HCT116 (cell line): Measurements from ENCODE around the gene PROM2. TPM values are rescaled to one million over a fixed set of nuclear protein-coding genes. Genes with fewer than 3 reads are reported as not detected.

Experiments
- ATAC-seq: fragments of 200-7000 bp; cut with Tn5 transposase; 2 replicates; pipeline ENCODE4 v1.9.1; 2020; ENCODE audit warnings: mild to moderate bottlenecking, moderate library complexity
- BruUV-seq: library from RNA; stranded (reverse); fragments of 400-500 nt; replicated peaks from 2 replicates; lab custom pipeline; 2021; lab: Mats Ljungman, UMichigan
- CTCF ChIA-PET: fragments of 300-600 bp; sonication (Branson Sonifier 250); formaldehyde crosslinking; loops from one replicate; lab custom pipeline; 2021; ENCODE audit warnings: antibody characterized with exemption; lab: Charles Lee
- POLR2A ChIA-PET: fragments of 300-600, 350-600 bp; sonication (Branson Sonifier 250); formaldehyde crosslinking; loops from one replicate; lab custom pipeline; 2021; ENCODE audit warnings: antibody characterized with exemption; lab: Charles Lee
- RAD21 ChIA-PET, 2 experiments: fragments of 300-600 bp; sonication (Branson Sonifier 250); formaldehyde crosslinking; loops; one replicate each; lab custom pipeline; 2023; ENCODE audit warnings: low total read pairs in 2 of 2; ENCODE audit not compliant: uncharacterized antibody in 2 of 2, unreplicated experiment in 2 of 2, low non-redundant PET in 1 of 2; lab: Charles Lee
- DNase-seq: peaks from one replicate; pipeline ENCODE4 v3.0.0-alpha.2; 2010; ENCODE audit warnings: low read depth, low spot score
- H2AFZ ChIP-seq: fragments of 200-600 bp; shearing (Covaris generic), sonication (generic); 2 replicates; pipeline ENCODE4 v1.6.1; 2017; ENCODE audit warnings: low read depth, mixed run types, mixed read lengths, antibody characterized with exemption, low read length; ENCODE audit not compliant: poor library complexity, severe bottlenecking
- H3K27ac ChIP-seq: 2 replicates; pipeline ENCODE4 v1.5.1; 2012; ENCODE audit warnings: low read depth, low read length
- H3K27me3 ChIP-seq: fragments of 200-600 bp; sonication (generic); 2 replicates; pipeline ENCODE4 v1.6.1; 2016; ENCODE audit warnings: mixed run types, low read length, mixed read lengths; ENCODE audit not compliant: insufficient read depth
- H3K36me3 ChIP-seq, 2 experiments: fragments of 200-500 bp in 1 of 2; fragments of 200-600 bp in 1 of 2; sonication (Bioruptor generic) in 1 of 2; sonication (generic) in 1 of 2; 2 replicates each; pipeline versions ENCODE4 v1.5.1 to v1.6.1; 2014 to 2016; ENCODE audit warnings: low read length in 2 of 2, inconsistent platforms in 1 of 2, mixed read lengths in 1 of 2, mixed run types in 1 of 2; ENCODE audit not compliant: insufficient read depth in 2 of 2, control insufficient read depth in 1 of 2
- H3K4me1 ChIP-seq, 2 experiments: fragments of 200-600 bp in 1 of 2; sonication (generic) in 1 of 2; 2 replicates each; pipeline versions ENCODE4 v1.5.1 to v1.6.1; 2012 to 2017; ENCODE audit warnings: low read length in 2 of 2, inconsistent platforms in 1 of 2, mild to moderate bottlenecking in 1 of 2, mixed read lengths in 1 of 2, mixed run types in 1 of 2, moderate library complexity in 1 of 2; ENCODE audit not compliant: insufficient read depth in 2 of 2, control insufficient read depth in 1 of 2
- H3K4me2 ChIP-seq: fragments of 200-600 bp; sonication (generic); 2 replicates; pipeline ENCODE4 v1.6.1; 2017; ENCODE audit warnings: mixed run types, low read length, mixed read lengths
- H3K4me3 ChIP-seq, 2 experiments: fragments of 200-600 bp in 1 of 2; sonication (generic) in 1 of 2; replicated peaks in 1 of 2; 2 replicates each; pipeline ENCODE4 v1.5.1; 2011 to 2016; ENCODE audit warnings: low read length in 2 of 2, control low read depth in 1 of 2, low read depth in 1 of 2, mild to moderate bottlenecking in 1 of 2, mixed read lengths in 1 of 2, mixed run types in 1 of 2
- H3K79me2 ChIP-seq: fragments of 200-600 bp; sonication (generic); 2 replicates; pipeline ENCODE4 v1.6.1; 2017; ENCODE audit warnings: mild to moderate bottlenecking, mixed run types, low read length, moderate library complexity, mixed read lengths; ENCODE audit not compliant: insufficient read depth
- H3K9ac ChIP-seq: fragments of 200-600 bp; sonication (generic); 2 replicates; pipeline ENCODE4 v1.6.1; 2016; ENCODE audit warnings: low read length, mixed read lengths
- H3K9me2 ChIP-seq: fragments of 200-600 bp; sonication (generic), shearing (Covaris generic); 2 replicates; pipeline ENCODE4 v1.6.1; 2017; ENCODE audit warnings: mixed run types, mild to moderate bottlenecking, moderate library complexity; ENCODE audit not compliant: insufficient read depth
- H3K9me3 ChIP-seq, 2 experiments: fragments of 200-500 bp in 1 of 2; fragments of 200-600 bp in 1 of 2; sonication (Bioruptor generic) in 1 of 2; sonication (generic) in 1 of 2; 2 replicates each; pipeline ENCODE4 v1.6.1; 2014 to 2017; ENCODE audit warnings: low read length in 2 of 2, mixed read lengths in 2 of 2, inconsistent platforms in 1 of 2, low read depth in 1 of 2, mild to moderate bottlenecking in 1 of 2, mixed run types in 1 of 2, moderate library complexity in 1 of 2; ENCODE audit not compliant: control insufficient read depth in 1 of 2, insufficient read depth in 1 of 2
- H4K20me1 ChIP-seq: fragments of 200-600 bp; sonication (generic), shearing (Covaris generic); 2 replicates; pipeline ENCODE4 v1.6.1; 2017; ENCODE audit warnings: mixed run types, mild to moderate bottlenecking, moderate library complexity; ENCODE audit not compliant: insufficient read depth
- CEBPB ChIP-seq: IDR thresholded peaks from 2 replicates; pipeline ENCODE4 v1.6.1; 2012; ENCODE audit warnings: low read depth
- ELF1 ChIP-seq: IDR thresholded peaks from 2 replicates; pipeline ENCODE4 v1.6.1; 2012; ENCODE audit warnings: low read depth, borderline replicate concordance
- EZH2phosphoT487 ChIP-seq: fragments of 200-600 bp; IDR thresholded peaks from 2 replicates; pipeline ENCODE4 v1.6.1; 2018; ENCODE audit warnings: antibody characterized with exemption, borderline replicate concordance
- FOSL1 ChIP-seq: IDR thresholded peaks from 2 replicates; pipeline ENCODE4 v1.6.1; 2012; ENCODE audit warnings: low read depth
- POLR2A ChIP-seq: IDR thresholded peaks from 2 replicates; pipeline ENCODE4 v1.7.0; 2011; ENCODE audit warnings: borderline replicate concordance; ENCODE audit not compliant: insufficient read depth, insufficient read length; ENCODE audit errors: extremely low read depth
- POLR2AphosphoS5 ChIP-seq: IDR thresholded peaks from 2 replicates; pipeline ENCODE4 v1.6.1; 2011; ENCODE audit warnings: mild to moderate bottlenecking, low read depth, low read length, moderate library complexity
- TCF7L2 ChIP-seq: IDR thresholded peaks from 2 replicates; pipeline ENCODE4 v1.7.0; 2011; ENCODE audit warnings: borderline replicate concordance, inconsistent platforms; ENCODE audit not compliant: insufficient read depth, insufficient read length; ENCODE audit errors: extremely low read depth
- YY1 ChIP-seq: IDR thresholded peaks from 2 replicates; pipeline ENCODE4 v1.6.1; 2011; ENCODE audit warnings: low read length, low read depth, moderate library complexity, mild to moderate bottlenecking; ENCODE audit not compliant: insufficient replicate concordance; ENCODE audit errors: extremely low read depth
- ZNF274 ChIP-seq: fragments of 200-500 bp; sonication (Bioruptor generic); IDR thresholded peaks from 2 replicates; pipeline ENCODE4 v1.6.1; 2014; ENCODE audit warnings: mild to moderate bottlenecking, low read depth, low read length, inconsistent platforms
- intact Hi-C: fragments of 100-400 bp; cut with micrococcal nuclease; formaldehyde crosslinking; loops from 2 replicates; pipeline ENCODE4 v1.10.0; 2022
- total RNA-seq: library from RNA; stranded (reverse); gene quantifications from one replicate; pipeline ENCODE4 v1.2.1, GENCODE V29; 2021; ENCODE audit not compliant: unreplicated experiment
- TF ChIP-seq, protein P1 (sequence below): IDR thresholded peaks from 2 replicates; pipeline ENCODE4 v1.6.1; 2012
- TF ChIP-seq, protein P2 (sequence below): IDR thresholded peaks from 2 replicates; pipeline ENCODE4 v1.6.1; 2012
- TF ChIP-seq, protein P3 (sequence below), 3 experiments: fragments of 200-600 bp in 1 of 3; sonication (generic) in 1 of 3; IDR thresholded peaks in 2 of 3; conservative IDR thresholded peaks in 1 of 3; 2 replicates each; pipeline ENCODE4 v1.5.1; 2012 to 2017; ENCODE audit warnings: low read depth in 2 of 3, low read length in 2 of 3, antibody characterized with exemption in 1 of 3, borderline replicate concordance in 1 of 3, control low read depth in 1 of 3, mild to moderate bottlenecking in 1 of 3, mixed read lengths in 1 of 3, mixed run types in 1 of 3, moderate library complexity in 1 of 3; ENCODE audit not compliant: insufficient read depth in 1 of 3

The PROM2 gene
- total RNA-seq, 1 experiment from 2014 or later, result 11.9 TPM

DNA sequence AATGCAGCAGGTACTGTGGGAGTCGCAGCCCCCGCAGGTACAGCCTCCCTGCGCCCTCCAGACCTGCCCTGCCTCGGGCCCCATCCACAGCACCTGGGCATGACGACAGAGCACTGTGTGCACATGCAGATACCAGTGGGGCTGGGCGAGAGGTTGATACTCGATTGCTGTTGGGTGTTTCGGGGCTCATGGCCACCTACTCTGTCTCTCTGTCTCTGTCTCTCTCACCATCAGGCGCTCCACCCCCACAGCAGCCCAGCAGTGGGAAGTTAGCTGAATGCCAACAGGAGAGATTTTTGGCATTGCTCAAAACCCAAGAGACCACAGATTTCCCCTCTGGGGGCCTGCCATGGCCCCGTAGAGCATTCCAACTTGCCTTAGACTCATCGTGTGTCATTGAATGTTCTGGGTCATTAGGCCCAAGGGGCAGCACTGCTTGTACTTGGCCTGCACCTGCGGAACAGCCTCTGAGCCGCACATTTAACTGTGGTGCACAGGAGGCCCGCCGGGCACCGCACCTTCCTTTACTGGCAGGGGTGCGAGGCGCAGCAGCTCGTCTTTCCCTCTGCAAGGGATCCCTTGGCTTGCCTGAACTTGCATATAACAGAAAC lies 41.7 kb downstream of the PROM2 start:
- ATAC-seq (no peak), DNase-seq (no peak)
- no peaks in the 10 kb centered on the region for H3K9me3 ChIP-seq
- POLR2A ChIA-PET, result no interaction called here
- intact Hi-C loops, result loop anchor here (1.0 kb wide), 1 partner anchor 85 kb away; no protein-coding TSS in a partner anchor
- H2AFZ ChIP-seq, result no peak overlapping the region
- no peaks in the 10 kb centered on the region for H3K27me3 ChIP-seq
- H4K20me1 ChIP-seq, result no peaks in the 10 kb centered on the region
- H3K4me2 ChIP-seq, result no peak overlapping the region
- no peaks in the 10 kb centered on the region for H3K79me2 ChIP-seq
- H3K4me3 ChIP-seq, result no peak overlapping the region
- no peak overlapping the region for H3K9ac ChIP-seq
- no peaks in the 10 kb centered on the region for H3K36me3 ChIP-seq
- H3K4me1 ChIP-seq, result peaks cover 10 to 12% of the 10 kb centered on the region in 2 experiments; a peak in 2 of 4 replicates
- CTCF ChIA-PET, result interaction anchor here (5.2 kb wide), 1 partner anchor 84 kb away, joined by 88 read pairs; no protein-coding TSS in a partner anchor
- no peak overlapping the region for H3K27ac ChIP-seq
- no peaks in the 10 kb centered on the region for H3K9me2 ChIP-seq
- BruUV-seq, result no TSS peak
- TF ChIP-seq FOSL1 (no peak), POLR2AphosphoS5 (no peak), EZH2phosphoT487 (no peak), POLR2A (no peak)
- RAD21 ChIA-PET, result no interaction called here

DNA sequence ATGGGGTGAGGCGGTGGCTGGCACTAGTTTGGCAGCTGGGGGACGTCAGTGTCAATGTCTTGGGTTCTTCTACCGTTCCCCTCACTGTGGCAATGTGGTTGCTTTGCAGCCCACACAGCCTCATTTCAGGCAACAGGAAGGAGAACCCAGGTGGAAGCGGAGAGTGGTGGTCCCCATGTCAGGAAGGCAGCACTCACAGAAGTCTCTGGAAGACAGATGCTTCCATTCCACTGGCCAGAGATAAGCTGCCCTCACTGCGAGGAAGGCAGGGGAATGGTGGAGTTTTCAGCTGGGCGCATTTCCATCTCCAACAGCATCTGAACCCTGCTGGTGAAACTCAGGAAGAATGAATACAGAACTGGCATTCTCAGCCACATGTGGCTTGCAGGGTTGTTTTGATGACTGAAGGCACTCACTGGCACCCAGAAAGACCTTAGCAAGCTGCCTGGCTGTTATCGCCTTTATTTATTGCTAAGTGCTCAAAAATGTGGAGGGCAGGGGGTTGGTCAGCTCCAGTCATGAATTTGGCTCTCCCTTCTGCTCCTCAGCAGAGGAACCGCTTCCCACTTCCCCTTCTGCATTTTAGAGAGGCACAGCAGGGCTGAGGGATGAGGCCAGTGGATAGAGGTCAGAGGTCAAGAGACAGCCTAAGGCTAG lies 42.3 kb downstream of the PROM2 start:
- no peaks in the 10 kb centered on the region for H3K27me3 ChIP-seq
- H3K36me3 ChIP-seq, result no peaks in the 10 kb centered on the region
- H3K4me1 ChIP-seq, result peaks cover 10 to 12% of the 10 kb centered on the region in 2 experiments; a peak in 2 of 4 replicates
- POLR2A ChIA-PET, result no interaction called here
- no peaks in the 10 kb centered on the region for H3K79me2 ChIP-seq
- DNase-seq (no peak), ATAC-seq (no peak)
- H3K4me3 ChIP-seq, result no peak overlapping the region
- BruUV-seq, result no TSS peak
- no peaks in the 10 kb centered on the region for H3K9me2 ChIP-seq
- intact Hi-C loops, result no loop called here
- CTCF ChIA-PET, result interaction anchor here (5.2 kb wide), 1 partner anchor 85 kb away, joined by 88 read pairs; no protein-coding TSS in a partner anchor
- RAD21 ChIA-PET, result no interaction called here
- no peak overlapping the region for H2AFZ ChIP-seq
- H3K27ac ChIP-seq, result no peak overlapping the region
- H4K20me1 ChIP-seq, result no peaks in the 10 kb centered on the region
- H3K9ac ChIP-seq, result no peak overlapping the region
- H3K9me3 ChIP-seq, result no peaks in the 10 kb centered on the region
- no peak overlapping the region for H3K4me2 ChIP-seq
- TF ChIP-seq YY1, result no peak
- TF ChIP-seq ZNF274, result no peak
- TF ChIP-seq, protein P1, sequence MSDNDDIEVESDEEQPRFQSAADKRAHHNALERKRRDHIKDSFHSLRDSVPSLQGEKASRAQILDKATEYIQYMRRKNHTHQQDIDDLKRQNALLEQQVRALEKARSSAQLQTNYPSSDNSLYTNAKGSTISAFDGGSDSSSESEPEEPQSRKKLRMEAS, result no peak
- TF ChIP-seq EZH2phosphoT487, result no peak
- TF ChIP-seq, protein P2, sequence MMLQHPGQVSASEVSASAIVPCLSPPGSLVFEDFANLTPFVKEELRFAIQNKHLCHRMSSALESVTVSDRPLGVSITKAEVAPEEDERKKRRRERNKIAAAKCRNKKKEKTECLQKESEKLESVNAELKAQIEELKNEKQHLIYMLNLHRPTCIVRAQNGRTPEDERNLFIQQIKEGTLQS, result no peak
- TF ChIP-seq TCF7L2, result no peak
- TF ChIP-seq ELF1, result no peak
- TF ChIP-seq, protein P3, sequence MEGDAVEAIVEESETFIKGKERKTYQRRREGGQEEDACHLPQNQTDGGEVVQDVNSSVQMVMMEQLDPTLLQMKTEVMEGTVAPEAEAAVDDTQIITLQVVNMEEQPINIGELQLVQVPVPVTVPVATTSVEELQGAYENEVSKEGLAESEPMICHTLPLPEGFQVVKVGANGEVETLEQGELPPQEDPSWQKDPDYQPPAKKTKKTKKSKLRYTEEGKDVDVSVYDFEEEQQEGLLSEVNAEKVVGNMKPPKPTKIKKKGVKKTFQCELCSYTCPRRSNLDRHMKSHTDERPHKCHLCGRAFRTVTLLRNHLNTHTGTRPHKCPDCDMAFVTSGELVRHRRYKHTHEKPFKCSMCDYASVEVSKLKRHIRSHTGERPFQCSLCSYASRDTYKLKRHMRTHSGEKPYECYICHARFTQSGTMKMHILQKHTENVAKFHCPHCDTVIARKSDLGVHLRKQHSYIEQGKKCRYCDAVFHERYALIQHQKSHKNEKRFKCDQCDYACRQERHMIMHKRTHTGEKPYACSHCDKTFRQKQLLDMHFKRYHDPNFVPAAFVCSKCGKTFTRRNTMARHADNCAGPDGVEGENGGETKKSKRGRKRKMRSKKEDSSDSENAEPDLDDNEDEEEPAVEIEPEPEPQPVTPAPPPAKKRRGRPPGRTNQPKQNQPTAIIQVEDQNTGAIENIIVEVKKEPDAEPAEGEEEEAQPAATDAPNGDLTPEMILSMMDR (IDR thresholded peaks at IDR 0.05 in 2 of 3, conservative IDR thresholded peaks at IDR 0.05 in 1 of 3; ENCODE audit: borderline replicate concordance in 1 of 3, insufficient read depth in 1 of 3, low read depth in 2 of 3, low read length in 2 of 3), result no peak
- TF ChIP-seq CEBPB, result no peak
